H1 (cell line): ENCODE results near the gene KSR2. TPM values are rescaled to one million over a fixed set of nuclear protein-coding genes. Genes with fewer than 3 reads are reported as not detected.

ENCODE experiments used
- ASH2L ChIP-seq: fragments of 200-600, 300-600 bp; sonication (generic); IDR thresholded peaks from one replicate; pipeline ENCODE4 v1.7.1; 2017; ENCODE audit warnings: low read length
- BCL11A ChIP-seq, 2 experiments: IDR thresholded peaks; one replicate each; pipeline ENCODE4 v1.6.1; 2011; ENCODE audit warnings: low read depth in 2 of 2, low read length in 2 of 2, mild to moderate bottlenecking in 2 of 2
- BRCA1 ChIP-seq: IDR thresholded peaks from 2 replicates; pipeline ENCODE4 v1.6.1; 2012; ENCODE audit warnings: low read depth, low read length, improper control_type of control experiment
- CHD2 ChIP-seq: IDR thresholded peaks from 2 replicates; pipeline ENCODE4 v1.6.1; 2012; ENCODE audit warnings: low read length, improper control_type of control experiment
- POU5F1 ChIP-seq: IDR thresholded peaks from 2 replicates; pipeline ENCODE4 v1.6.1; 2011; ENCODE audit warnings: low read depth, mild to moderate bottlenecking, low read length, moderate library complexity
- SIN3A ChIP-seq, 2 experiments: IDR thresholded peaks in 1 of 2; conservative IDR thresholded peaks in 1 of 2; 2 replicates each; pipeline ENCODE4 v1.6.1; 2011 to 2012; ENCODE audit warnings: low read length in 2 of 2, improper control_type of control experiment in 1 of 2, low read depth in 1 of 2, mild to moderate bottlenecking in 1 of 2
- TAF1 ChIP-seq: IDR thresholded peaks from 2 replicates; pipeline ENCODE4 v1.6.1; 2011; ENCODE audit warnings: mild to moderate bottlenecking, low read depth, low read length
- polyA plus RNA-seq, 7 experiments: library from polyadenylated mRNA; depleted of rRNA in 3 of 7; stranded (reverse) in 5 of 7; unstranded in 2 of 7; fragments of >200 nt in 5 of 7; fragments of 200-250 nt in 2 of 7; gene quantifications; 1 replicate in 5 of 7; 2 replicates in 1 of 7; 4 replicates in 1 of 7; pipeline versions ENCODE4 v1.2.1 to v1.2.3, GENCODE V29; 2011 to 2013; ENCODE audit warnings: missing spikeins in 2 of 7, mixed read lengths in 2 of 7
- total RNA-seq: library from RNA; stranded (reverse); fragmentation: NEBNext Ultra II Directional; extraction: Animal tissue kit (Norgen Biotek cat#: 25700); gene quantifications from 2 replicates; pipeline ENCODE4 v1.2.1, GENCODE V29; 2021
- TF ChIP-seq, protein P1 (sequence below): IDR thresholded peaks from 2 replicates; pipeline ENCODE4 v1.6.1; 2012; ENCODE audit warnings: low read length, inconsistent platforms
- TF ChIP-seq, protein P2 (sequence below): IDR thresholded peaks from 2 replicates; pipeline ENCODE4 v1.6.1; 2012; ENCODE audit warnings: inconsistent platforms

Gene KSR2
- total and polyA plus RNA-seq, 2 of the 8 experiments (the other 6 are each of a cell fraction or from before 2014, with no cell fraction given): 0.74 to 2.2 TPM

DNA sequence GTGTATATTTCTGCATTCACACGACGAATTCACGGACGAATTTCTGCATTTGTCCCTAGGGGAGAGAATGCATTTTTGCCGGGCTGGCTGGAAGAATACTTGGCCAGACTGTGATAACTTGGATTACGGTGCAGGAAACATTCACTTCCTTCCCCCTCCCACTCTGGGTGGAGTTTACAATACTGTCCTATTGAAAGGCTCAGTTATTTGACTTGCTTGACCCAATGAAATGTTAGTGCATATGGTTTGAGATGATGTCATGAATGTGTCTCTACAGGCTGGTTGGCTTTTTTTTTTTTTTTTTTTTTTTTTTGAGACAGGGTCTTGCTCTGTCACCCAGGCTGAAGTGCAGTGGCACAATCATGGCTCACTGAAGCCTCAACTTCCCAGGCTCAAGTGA is 516.7 kb downstream of the KSR2 start (continued):
- TF ChIP-seq, protein P1, sequence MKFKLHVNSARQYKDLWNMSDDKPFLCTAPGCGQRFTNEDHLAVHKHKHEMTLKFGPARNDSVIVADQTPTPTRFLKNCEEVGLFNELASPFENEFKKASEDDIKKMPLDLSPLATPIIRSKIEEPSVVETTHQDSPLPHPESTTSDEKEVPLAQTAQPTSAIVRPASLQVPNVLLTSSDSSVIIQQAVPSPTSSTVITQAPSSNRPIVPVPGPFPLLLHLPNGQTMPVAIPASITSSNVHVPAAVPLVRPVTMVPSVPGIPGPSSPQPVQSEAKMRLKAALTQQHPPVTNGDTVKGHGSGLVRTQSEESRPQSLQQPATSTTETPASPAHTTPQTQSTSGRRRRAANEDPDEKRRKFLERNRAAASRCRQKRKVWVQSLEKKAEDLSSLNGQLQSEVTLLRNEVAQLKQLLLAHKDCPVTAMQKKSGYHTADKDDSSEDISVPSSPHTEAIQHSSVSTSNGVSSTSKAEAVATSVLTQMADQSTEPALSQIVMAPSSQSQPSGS: no peak
- TF ChIP-seq BCL11A (IDR thresholded peaks at IDR 0.05; ENCODE audit: low read depth in 2 of 2, low read length in 2 of 2) (no peak), POU5F1 (no peak), CHD2 (no peak), TAF1 (no peak), ASH2L (no peak), SIN3A (conservative IDR thresholded peaks at IDR 0.05 in 1 of 2, IDR thresholded peaks at IDR 0.05 in 1 of 2; ENCODE audit: low read depth in 1 of 2, low read length in 2 of 2) (no peak), BRCA1 (no peak)
- TF ChIP-seq, protein P2, sequence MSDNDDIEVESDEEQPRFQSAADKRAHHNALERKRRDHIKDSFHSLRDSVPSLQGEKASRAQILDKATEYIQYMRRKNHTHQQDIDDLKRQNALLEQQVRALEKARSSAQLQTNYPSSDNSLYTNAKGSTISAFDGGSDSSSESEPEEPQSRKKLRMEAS: no peak
